Measurements from ENCODE around the gene COL27A1. TPM values are rescaled to one million over a fixed set of nuclear protein-coding genes. Genes with fewer than 3 reads are reported as not detected.

Gene COL27A1
- total RNA-seq, 1 donor from 2014 or later, result 9.3 TPM

GRCh38 chr9:114231719-114232449, 76.5 kb downstream of the COL27A1 start:
- Histone ChIP-seq H3K27ac (no peak overlapping the region), H3K4me3 (no peak overlapping the region), H3K9me3 (no peaks in the 10 kb centered on the region), H3K27me3 (no peaks in the 10 kb centered on the region), H3K4me1 (peaks cover 0 to 29% of the 10 kb centered on the region in 2 donors), H3K36me3 (no peaks in the 10 kb centered on the region)
- intact Hi-C loops (cut with DNase I), result loop anchor here (2.0 kb wide), 1 partner anchor 27 kb away; no protein-coding TSS in a partner anchor
- TF ChIP-seq CTCF (IDR thresholded peaks at IDR 0.05), result no peak
- DNase-seq (ENCODE audit: low spot score in 2 of 2), result no peak

GRCh38 chr9:114233491-114234185, 78.3 kb downstream of the COL27A1 start:
- H3K36me3 ChIP-seq, result no peaks in the 10 kb centered on the region
- peak in 1 of 2 donors; percentile 85 for DNase-seq (ENCODE audit: low spot score in 2 of 2)
- peaks cover 4 to 38% of the 10 kb centered on the region in 2 donors for H3K4me1 ChIP-seq
- peak overlapping the region; percentile 54 to 82 for H3K27ac ChIP-seq
- H3K4me3 ChIP-seq, result no peak overlapping the region
- H3K9me3 ChIP-seq, result no peaks in the 10 kb centered on the region
- intact Hi-C loops (cut with DNase I), result loop anchor here (2.0 kb wide), 1 partner anchor 29 kb away; no protein-coding TSS in a partner anchor
- TF ChIP-seq CTCF (IDR thresholded peaks at IDR 0.05), result peak in 1 of 3 experiments; percentile 8
- no peaks in the 10 kb centered on the region for H3K27me3 ChIP-seq

- H3K9me3 ChIP-seq, result no peaks in the 10 kb centered on the region
- H3K4me3 ChIP-seq, result no peak overlapping the region
- TF ChIP-seq CTCF (IDR thresholded peaks at IDR 0.05), result no peak
- peaks cover 11 to 43% of the 10 kb centered on the region in 2 donors for H3K4me1 ChIP-seq
- H3K27me3 ChIP-seq, result no peaks in the 10 kb centered on the region
- H3K27ac ChIP-seq, result no peak overlapping the region
- intact Hi-C loops (cut with DNase I), result no loop called here
- no peaks in the 10 kb centered on the region for H3K36me3 ChIP-seq
- DNase-seq (ENCODE audit: low spot score in 2 of 2), result no peak
Measured at GRCh38 chr9:114235033-114235661, 79.8 kb downstream of the COL27A1 start.

GRCh38 chr9:114236391-114237138, 81.2 kb downstream of the COL27A1 start:
- H3K27me3 ChIP-seq, result no peaks in the 10 kb centered on the region
- H3K36me3 ChIP-seq, result no peaks in the 10 kb centered on the region
- no peak overlapping the region for H3K27ac ChIP-seq
- TF ChIP-seq CTCF (IDR thresholded peaks at IDR 0.05), result no peak
- H3K9me3 ChIP-seq, result no peaks in the 10 kb centered on the region
- intact Hi-C loops (cut with DNase I), result no loop called here
- DNase-seq (ENCODE audit: low spot score in 2 of 2), result no peak
- H3K4me1 ChIP-seq, result peaks cover 11 to 43% of the 10 kb centered on the region in 2 donors
- no peak overlapping the region for H3K4me3 ChIP-seq

GRCh38 chr9:114237247-114237646, 81.9 kb downstream of the COL27A1 start:
- TF ChIP-seq CTCF (IDR thresholded peaks at IDR 0.05), result no peak
- Histone ChIP-seq H3K36me3 (no peaks in the 10 kb centered on the region), H3K9me3 (no peaks in the 10 kb centered on the region), H3K4me1 (peaks cover 11 to 43% of the 10 kb centered on the region in 2 donors), H3K4me3 (no peak overlapping the region), H3K27me3 (no peaks in the 10 kb centered on the region), H3K27ac (peak overlapping the region in 1 of 2 donors; percentile 70)
- DNase-seq (ENCODE audit: low spot score in 2 of 2), result no peak
- intact Hi-C loops (cut with DNase I), result no loop called here
